NCI-H2227 (cell line): Measurements from ENCODE around the gene IFNA2.
"Not testable (repeated sequence)": the region's sequence is repeated elsewhere in the genome, so short reads cannot be mapped to it uniquely, and the experiment has no call there.

Experiments
- DNase-seq: peaks from one replicate; lab custom pipeline; 2025; ENCODE audit not compliant: unreplicated experiment; lab: John Stamatoyannopoulos, UW

The IFNA2 gene

DNA sequence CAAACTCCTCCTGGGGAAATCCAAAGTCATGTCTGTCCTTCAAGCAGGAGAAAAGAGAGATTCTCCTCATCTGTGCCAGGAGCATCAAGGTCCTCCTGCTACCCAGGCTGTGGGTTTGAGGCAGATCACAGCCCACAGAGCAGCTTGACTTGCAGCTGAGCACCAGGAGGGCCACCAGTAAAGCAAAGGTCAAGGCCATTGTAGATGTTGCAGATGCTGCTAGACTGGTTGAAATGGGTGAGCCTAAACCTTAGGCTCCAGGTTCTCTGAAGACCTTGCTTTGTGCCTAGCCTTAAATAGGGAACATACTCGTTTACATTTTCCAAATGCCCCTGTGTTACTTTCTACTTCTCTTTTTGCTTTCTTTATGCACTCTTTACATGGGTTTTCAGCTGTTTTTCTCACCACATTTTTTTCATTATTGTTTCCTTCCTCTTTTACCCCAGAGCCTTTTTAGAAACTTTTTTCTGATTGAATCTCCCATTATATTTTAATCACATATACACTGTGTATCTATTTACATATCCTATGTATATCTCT lies at the start of gene IFNA2:
TSS of gene IFNA2 (minus strand) at position 268 of the 540 bp plus-strand sequence. CDS start at position 199, 69 bp downstream.
- DNase-seq: no peak

GRCh38 chr9:21435015-21435383 lies 49.8 kb upstream of the IFNA2 start:
- not testable (repeated sequence) for DNase-seq

DNA sequence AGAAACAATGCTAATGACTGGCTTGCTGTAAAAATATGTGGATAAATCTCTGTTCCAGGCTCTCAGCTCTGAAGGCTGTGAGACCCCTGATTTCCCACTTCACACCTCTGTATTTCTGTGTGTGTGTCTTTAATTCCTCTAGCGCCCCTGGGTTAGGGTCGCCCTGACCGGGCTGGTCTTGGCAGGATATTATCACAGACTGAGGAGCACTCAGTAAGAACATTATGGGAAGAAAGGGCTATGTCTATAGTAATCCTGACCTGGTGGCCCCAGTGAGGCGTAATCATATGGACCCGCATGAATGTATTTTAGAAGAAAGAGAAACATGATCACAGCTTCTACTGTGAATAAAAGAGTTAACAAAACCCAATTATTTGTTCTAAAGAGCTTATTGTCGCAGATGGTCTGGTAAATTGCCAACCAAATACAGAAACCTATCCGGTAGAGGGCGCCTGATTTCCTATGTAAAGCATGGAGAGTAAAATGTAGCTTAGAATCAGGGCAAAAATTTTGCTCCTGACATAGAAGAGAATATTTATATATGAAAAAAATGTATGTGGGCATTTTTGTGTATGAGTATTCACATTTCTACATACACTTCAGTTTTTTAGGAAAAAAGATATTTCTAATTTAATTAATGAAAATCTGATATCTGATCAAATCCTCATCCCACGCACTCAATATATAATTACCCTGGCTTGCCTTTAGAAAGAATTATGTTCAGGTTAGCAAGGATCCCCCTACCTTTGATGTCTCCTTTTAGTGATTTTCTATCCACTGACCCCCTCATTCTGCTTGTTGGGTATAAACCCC lies 49.2 kb upstream of the IFNA2 start:
- peak; percentile 42 for DNase-seq

DNA sequence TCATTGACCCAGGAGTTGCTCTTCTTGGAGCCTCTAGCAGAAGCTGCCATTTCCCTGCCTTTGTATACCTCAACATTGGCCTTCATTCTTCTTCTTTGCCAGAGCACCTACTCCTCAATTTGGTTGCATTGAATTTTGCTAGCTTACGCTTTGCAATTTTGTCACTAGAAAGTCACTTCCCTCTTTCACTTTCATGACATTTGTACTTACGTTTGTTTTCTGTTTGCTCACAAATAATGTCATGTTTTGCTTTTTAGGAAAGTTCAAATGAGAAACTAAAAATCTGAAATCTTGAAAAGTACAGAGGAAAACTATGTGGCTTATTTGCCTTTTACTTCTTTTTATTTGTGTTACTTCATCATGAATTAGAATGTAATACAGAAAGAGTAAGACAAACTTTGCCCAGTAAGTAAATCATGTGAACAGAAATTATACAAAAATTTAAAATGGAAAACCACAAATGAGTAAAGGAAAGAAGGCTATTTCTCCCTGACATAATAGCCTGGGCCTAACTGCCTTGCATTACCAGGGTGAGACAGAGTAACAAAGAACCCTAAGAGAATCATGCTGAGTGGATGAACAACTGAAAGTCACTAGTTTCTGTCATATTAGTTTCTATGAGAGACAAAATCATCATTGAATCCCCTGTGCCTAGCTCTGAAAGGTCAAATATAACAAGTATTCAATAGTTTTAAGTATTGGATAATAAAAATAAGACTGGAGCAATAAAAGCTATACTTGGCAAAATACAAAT lies 47.7 kb upstream of the IFNA2 start:
- DNase-seq: no peak

GRCh38 chr9:21429191-21429590 lies 44.0 kb upstream of the IFNA2 start:
- DNase-seq: no peak

GRCh38 chr9:21428235-21428634 lies 43.0 kb upstream of the IFNA2 start:
- no peak for DNase-seq

DNA sequence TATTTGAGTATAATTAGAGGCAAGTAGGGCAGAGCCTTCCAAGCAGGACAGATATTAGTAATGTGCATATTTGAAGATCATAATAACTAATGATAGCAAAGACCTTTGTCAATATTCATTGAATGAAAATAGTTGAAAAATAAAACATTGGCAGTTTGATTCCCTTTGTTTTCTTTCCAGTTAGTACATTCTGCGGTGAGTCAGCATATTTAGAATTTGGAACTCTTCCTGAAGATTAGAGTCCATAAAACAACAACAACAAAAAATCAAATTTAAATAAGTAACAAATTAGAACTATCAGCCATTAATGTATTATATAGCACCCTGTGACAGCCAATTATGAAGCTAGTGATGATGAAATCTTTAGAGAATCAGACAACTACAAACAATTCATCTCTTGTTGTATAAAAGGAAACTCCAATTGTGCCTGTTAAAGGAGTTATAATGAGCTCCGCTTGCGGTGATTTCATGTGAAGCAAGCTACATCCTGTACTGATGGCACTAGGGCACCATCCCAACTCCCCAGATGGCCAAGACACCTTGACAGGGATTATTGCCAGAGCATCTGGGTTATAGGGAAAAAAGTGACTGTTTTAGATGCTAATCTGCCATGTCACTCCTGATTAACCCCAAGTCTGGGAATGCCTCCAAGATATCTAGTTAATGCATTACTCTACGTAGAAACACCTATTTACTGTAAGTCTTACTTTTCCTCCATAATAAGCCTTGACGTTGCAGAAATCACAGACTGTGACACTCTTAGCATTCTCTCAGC lies 30.5 kb upstream of the IFNA2 start:
- DNase-seq: no peak

GRCh38 chr9:21414220-21414940 lies 29.2 kb upstream of the IFNA2 start:
- DNase-seq: no peak

DNA sequence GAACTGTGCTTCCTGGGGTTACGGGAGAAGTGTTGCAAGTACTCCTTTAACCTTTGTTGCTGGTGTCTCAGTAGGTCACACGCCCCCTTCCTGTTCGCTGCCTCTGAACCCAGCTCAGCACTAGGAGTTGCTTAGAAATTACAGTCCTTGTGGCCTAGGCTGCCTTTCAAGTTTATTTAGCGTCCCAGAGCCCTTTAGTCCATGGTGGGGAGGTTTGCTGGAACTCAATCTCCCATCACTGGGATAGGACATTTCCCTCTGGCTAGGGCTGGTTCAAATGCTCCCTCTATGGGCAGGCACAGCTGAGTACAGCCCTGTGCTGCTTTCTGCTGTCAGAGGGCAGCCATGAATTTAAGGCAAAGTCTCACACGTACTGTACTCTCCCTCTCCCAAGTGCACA lies 28.4 kb upstream of the IFNA2 start:
- DNase-seq: no peak

DNA sequence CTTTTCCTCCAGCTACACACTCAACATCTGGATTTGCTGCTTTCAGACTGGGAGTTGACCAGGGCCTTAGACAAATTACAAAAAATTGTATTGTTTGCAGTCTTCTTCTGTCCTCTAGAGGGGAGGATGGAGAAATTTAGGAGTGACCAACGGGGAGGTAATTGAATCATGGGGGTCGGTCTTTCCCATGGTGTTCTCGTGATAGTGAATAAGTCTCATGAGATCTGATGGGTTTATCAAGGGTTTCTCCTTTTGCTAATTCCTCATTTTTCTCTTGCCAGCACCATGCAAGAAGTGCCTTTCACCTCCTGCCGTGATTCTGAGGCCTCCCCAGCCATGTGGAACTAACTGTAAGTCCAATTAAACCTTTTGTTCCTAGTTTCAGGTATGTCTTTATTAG lies 28.0 kb upstream of the IFNA2 start:
- no peak for DNase-seq

- no peak for DNase-seq
Observed at GRCh38 chr9:21412107-21412506, 26.9 kb upstream of the IFNA2 start.

DNA sequence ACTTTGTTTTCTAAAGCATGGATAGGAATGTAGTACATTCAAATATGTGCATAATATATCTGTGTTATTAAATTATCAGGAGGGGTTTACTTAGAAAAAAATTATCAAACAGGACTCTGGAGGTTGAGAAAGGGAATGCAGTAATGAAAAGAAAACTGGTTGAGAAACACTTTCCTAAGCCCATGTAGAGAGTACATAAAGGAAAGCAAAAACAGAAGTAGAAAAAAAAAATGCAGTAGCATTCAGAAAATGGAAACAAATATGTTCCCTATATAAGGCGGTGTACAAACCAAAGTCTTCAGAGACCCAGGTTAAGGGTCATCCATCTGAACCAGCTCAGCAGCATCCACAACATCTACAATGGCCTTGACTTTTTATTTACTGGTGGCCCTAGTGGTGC lies 23.6 kb upstream of the IFNA2 start, which contains the start of gene IFNA8:
TSS of gene IFNA8 (plus strand) at position 301 of the 400 bp plus-strand sequence. CDS start at position 361, 60 bp downstream.
- no peak for DNase-seq

- no peak for DNase-seq
Observed at GRCh38 chr9:21404146-21404545, 18.9 kb upstream of the IFNA2 start.

DNA sequence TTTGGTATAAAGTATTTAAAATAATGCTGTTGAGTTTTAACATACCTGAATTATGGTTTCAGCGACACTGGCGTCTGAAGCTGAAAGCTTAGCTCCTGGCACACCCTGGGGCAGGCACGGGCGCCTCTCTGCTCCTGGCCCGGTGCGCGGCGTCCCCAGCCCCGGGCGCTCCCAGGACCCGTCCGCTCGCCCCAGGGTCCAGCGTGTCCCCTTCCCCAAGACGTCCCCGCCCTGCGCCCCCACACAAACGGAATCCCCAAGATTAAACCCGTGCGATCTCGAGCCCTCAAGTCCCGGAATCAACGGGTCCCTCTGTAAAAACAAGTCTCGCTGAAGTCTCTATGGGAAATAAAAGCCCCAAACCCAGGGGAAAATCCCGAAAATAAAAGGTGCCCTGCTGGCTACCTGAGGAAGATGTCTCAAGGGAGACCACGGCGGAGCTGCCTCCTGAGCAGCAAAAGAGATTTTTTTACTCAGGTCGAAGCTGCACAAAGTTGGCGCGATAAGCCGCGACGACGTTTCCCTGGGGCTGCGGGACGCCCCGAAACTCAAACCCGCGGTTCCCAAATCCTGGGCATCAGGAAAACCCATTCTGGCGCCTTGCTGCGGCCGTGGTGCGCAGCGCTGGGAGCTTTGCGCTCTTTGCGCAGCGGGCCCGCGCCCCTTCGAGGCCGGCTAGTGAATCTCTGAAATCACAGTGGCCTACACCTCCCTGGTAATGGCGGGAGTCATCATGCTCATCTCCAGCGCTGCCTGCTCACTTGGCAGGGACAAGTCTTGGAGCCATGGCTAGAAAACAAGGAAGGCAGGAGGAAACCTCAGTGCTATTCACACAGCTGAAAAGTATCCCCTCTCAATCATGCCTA lies 17.4 kb upstream of the IFNA2 start:
- peak; percentile 6 for DNase-seq

DNA sequence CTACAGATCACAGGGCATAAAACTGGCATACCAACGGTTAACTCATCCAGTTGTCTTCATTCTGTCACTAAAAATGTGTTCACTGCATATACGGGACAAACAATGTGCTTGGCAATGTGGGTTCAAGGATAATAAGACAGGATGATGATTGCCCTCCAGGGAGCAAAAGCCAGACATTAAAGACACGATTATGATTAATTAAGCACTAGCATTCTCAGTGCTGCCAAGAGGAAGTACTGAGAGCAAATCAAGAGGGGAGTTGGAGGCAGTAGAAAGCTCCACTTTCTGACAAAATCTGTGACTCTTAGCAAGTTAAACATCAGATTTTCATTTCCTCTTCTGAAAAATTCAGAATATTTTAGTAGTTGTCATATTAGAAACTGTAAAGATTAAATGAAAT lies 14.8 kb upstream of the IFNA2 start:
- DNase-seq: no peak

- DNase-seq: no peak
Observed at GRCh38 chr9:21398955-21399489, 13.8 kb upstream of the IFNA2 start.

GRCh38 chr9:21395778-21396717 lies 10.8 kb upstream of the IFNA2 start:
- peak; percentile 58 for DNase-seq

GRCh38 chr9:21392270-21392669 lies 7.1 kb upstream of the IFNA2 start:
- DNase-seq: peak; percentile 12
